LNCaP clone FGC (cell line): ENCODE measurements around the gene PLPP1.
"Not testable (repeated sequence)": the region's sequence is repeated elsewhere in the genome, so short reads cannot be mapped to it uniquely, and the experiment has no call there.

Experiments
- DNase-seq: peaks from one replicate; pipeline ENCODE4 v3.0.0-alpha.2; 2011; ENCODE audit warnings: low read depth
- H3K4me3 ChIP-seq: 2 replicates; pipeline ENCODE4 v1.5.1; 2011; ENCODE audit warnings: mild to moderate bottlenecking, low read depth, low read length, control low read depth
- TF ChIP-seq, protein P1 (sequence below): IDR thresholded peaks from 2 replicates; pipeline ENCODE4 v1.5.1; 2012; ENCODE audit warnings: mild to moderate bottlenecking; ENCODE audit not compliant: control insufficient read depth, insufficient read depth; ENCODE audit errors: extremely low read depth

PLPP1 gene

DNA sequence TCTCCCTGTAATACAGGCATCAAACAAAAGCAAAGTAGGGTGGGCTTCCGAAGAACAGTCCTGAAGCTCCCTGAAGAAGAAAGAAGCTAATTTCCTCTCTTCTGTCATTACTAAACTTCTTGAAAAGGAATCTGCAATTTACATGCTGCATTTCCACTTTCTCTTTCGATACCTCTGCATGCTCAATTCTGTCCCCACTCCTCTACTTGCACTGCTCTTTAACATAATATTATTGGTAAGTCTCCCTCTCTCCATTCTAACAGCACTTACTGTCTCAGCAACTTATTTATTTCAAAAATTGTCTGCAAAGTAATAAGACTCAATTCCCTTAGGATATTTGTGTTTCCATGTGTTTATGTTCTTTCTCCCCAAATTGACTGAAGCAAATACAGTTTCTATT, 3.9 kb upstream of the PLPP1 start:
- no peak for DNase-seq
- TF ChIP-seq, protein P1, sequence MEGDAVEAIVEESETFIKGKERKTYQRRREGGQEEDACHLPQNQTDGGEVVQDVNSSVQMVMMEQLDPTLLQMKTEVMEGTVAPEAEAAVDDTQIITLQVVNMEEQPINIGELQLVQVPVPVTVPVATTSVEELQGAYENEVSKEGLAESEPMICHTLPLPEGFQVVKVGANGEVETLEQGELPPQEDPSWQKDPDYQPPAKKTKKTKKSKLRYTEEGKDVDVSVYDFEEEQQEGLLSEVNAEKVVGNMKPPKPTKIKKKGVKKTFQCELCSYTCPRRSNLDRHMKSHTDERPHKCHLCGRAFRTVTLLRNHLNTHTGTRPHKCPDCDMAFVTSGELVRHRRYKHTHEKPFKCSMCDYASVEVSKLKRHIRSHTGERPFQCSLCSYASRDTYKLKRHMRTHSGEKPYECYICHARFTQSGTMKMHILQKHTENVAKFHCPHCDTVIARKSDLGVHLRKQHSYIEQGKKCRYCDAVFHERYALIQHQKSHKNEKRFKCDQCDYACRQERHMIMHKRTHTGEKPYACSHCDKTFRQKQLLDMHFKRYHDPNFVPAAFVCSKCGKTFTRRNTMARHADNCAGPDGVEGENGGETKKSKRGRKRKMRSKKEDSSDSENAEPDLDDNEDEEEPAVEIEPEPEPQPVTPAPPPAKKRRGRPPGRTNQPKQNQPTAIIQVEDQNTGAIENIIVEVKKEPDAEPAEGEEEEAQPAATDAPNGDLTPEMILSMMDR = no peak
- no peak overlapping the region for H3K4me3 ChIP-seq

DNA sequence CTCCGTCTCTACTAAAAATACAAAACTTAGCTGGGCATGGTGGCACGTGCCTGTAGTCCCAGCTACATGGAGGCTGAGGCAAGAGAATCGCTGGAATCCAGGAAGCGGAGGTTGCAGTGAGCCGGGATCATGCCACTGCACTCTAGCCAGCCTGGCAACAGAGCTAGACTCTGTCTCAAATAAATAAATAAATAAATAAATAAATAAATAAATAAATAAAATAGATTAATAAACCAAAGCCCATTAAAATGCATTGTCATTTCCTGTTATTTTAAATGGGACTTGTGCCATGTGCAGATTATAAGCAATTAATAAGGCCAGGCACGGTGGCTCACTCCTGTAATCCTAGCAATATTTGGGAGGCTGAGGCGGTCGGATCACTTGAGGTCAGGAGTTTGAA, 2.6 kb upstream of the PLPP1 start:
- DNase-seq, H3K4me3 ChIP-seq: not testable (repeated sequence)

DNA sequence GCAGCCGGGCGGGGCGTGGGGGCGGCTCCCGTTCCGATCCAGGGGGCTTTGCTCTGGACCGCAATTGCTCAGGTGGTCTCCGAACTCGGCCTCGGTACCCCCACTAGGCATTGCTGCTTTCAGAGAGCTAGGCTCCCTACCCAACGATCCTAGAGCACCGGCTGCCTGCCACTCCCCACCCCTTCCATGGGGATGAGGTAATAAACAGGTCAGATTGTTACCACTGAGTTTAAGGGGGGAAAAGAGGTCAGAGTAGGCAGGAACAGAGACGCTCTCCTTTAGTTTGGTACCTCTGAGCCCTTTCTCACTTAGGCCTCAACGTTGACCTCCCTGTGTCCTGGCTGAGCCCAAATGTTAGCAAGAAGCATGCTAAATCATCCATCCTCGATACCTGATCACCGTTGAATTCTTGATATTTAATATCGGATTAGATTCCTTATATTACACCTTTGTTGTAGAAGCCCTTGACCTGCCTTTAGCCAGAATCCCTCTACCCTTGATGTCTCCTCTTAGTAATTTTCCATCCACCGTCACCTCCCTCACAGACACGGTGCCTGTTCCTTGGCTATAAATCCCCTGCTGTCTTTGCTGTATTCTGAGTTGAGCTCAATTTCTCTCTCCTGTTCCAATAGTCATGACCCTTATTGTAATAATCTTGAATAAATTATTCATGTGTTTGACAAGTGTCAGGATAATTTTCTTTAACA, 588 bp upstream of the PLPP1 start:
- DNase-seq = no peak
- TF ChIP-seq, protein P1 = no peak

DNA sequence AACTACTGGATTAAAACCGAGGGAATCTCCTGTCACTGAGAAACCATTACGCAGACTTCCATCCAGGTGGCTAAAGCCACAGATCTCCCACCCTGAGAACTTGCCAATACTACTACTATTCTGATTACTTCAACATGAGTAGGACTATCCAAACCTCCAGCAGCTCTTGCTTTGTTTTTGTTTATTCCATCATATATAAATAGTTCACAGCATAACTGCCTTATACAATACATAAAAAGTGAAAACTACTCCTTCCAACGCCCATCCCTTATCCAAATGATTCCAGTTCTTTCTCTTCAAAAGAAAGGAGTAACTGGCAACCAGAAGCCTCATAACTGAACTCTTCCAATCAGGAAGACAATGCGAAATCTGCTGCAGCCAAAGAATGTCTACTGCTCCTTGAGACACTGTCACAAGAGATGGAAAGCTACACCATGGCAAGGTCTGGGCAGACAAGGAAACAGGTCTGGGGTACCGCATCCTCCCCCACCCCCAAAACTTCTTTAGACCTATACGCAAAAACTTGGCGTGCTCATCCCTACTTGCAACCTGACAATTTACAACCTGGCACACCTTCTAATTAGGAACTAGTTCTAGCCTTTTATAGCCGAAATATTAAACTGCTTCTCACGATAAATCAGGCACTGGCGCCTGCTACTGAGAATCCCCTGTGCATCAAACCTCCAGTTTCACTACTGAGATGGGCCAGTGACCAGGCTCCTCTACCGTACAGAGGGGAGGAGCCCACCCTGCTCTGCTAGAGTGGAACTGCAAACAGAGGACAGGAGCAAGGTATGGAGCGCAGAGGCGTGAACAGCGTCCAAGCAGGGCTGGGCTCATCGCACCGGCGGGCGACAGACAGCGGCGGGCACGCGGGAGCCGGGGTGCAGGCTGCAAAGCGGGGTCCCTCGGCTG, 986 bp downstream of the PLPP1 start:
- TF ChIP-seq, protein P1 = no peak
- no peak for DNase-seq
- H3K4me3 ChIP-seq = peak overlapping the region; percentile 63

More for the DNA sequence above, 588 bp upstream of the PLPP1 start:
- H3K4me3 ChIP-seq = peak overlapping the region; percentile 63

DNA sequence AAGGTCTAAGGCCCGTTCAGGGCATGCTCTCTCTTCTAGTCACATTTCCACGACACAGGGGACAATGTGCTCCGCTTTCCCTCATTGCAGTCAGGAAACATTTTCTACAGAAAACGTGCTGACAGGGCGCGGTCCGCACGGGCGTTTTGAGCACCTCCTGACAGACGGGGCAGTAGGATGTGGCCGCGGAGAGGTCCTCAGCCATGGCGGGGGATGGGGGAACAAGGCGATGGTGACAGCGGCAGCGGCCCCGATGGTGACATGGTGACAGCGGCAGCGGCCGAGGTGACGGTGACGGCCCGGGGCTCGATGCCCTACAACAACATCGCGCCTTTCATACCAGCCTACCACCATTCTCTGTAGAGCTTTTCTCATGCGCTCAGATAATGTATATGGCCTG, 4.1 kb downstream of the PLPP1 start:
- DNase-seq = no peak
- TF ChIP-seq, protein P1 = no peak
- H3K4me3 ChIP-seq = peak overlapping the region; percentile 63

DNA sequence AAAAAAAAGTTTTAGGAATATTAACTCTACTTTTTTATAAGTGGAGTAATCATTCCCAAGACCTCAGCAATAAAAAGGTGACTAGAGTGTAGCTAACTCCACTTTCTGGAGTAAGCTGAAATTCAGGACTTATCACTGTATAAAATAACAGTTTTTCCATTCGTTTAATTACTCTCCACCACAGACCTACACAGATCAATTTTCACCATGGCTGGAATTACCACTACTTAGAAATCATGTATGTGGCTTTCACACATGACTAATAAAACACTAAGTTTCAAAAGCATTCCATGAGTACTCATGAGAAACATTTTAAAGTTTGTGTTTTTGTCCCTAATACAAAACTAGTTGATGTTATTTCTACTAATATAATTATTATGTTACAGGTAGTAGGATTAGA, 9.9 kb downstream of the PLPP1 start:
- no peak overlapping the region for H3K4me3 ChIP-seq
- TF ChIP-seq, protein P1 = no peak
- DNase-seq = no peak

DNA sequence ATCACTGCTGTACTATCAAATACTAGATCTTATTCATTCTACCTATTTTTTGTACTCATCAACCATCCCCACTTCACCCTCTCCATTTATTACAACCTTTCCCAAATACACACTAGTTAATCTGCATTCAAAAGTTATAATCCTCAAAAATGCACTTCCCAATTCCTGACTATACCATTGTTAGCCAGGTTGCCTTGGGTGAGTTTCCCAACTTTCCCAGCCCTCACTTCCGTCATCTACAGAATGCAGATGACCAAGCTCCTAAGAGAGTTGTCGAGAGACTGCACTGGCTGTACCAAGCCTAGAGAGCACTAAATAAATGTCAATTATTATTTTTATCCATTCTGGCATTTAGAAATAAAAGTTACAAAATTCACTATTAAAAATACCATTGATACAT, 11.5 kb downstream of the PLPP1 start:
- DNase-seq = no peak
- TF ChIP-seq, protein P1 = no peak

More for the DNA sequence above, 11.5 kb downstream of the PLPP1 start:
- H3K4me3 ChIP-seq = no peak overlapping the region
